HEK293 (cell line): ENCODE data around the gene PDGFB.
A peak's percentile ranks its signal among the peaks of the same experiment; 100 is the strongest.

Experiments used
- CTCF ChIA-PET: fragments of 350-600 bp; formaldehyde crosslinking; extraction: SDS; loops from one replicate; lab custom pipeline; 2021; ENCODE audit warnings: antibody characterized with exemption; lab: Yijun Ruan, JAX
- POLR2A ChIA-PET: fragments of 300-600 bp; formaldehyde crosslinking; extraction: SDS; loops from one replicate; lab custom pipeline; 2020; ENCODE audit warnings: antibody characterized with exemption, inconsistent platforms; lab: Yijun Ruan, JAX
- H3K27ac ChIP-seq: fragments of 200-500 bp; sonication (Bioruptor generic); 2 replicates; pipeline ENCODE4 v1.5.1; 2014; ENCODE audit warnings: low read depth, low read length, control low read depth, inconsistent platforms; ENCODE audit errors: extremely low read depth
- H3K36me3 ChIP-seq, 2 experiments: fragments of 200-500 bp in 1 of 2; sonication (Bioruptor generic) in 1 of 2; 1 replicate in 1 of 2; 2 replicates in 1 of 2; pipeline ENCODE4 v1.5.1; 2014 to 2017; ENCODE audit warnings: inconsistent platforms in 2 of 2, low read length in 2 of 2; ENCODE audit not compliant: control insufficient read depth in 2 of 2, insufficient read depth in 1 of 2
- H3K4me1 ChIP-seq: fragments of 200-500 bp; sonication (Bioruptor generic); 2 replicates; pipeline ENCODE4 v1.5.1; 2014; ENCODE audit warnings: mild to moderate bottlenecking, low read length, inconsistent platforms; ENCODE audit not compliant: control insufficient read depth, insufficient read depth
- H3K4me3 ChIP-seq: 2 replicates; pipeline ENCODE4 v1.5.1; 2011; ENCODE audit warnings: low read depth, mild to moderate bottlenecking, control low read depth, low read length, moderate library complexity
- H3K9me3 ChIP-seq: fragments of 200-500 bp; sonication (Bioruptor generic); 2 replicates; pipeline ENCODE4 v1.5.1; 2014; ENCODE audit warnings: low read depth, low read length, inconsistent platforms; ENCODE audit not compliant: control insufficient read depth, insufficient read depth
- GLI4 ChIP-seq: fragments of 450-650 bp; formaldehyde crosslinking; IDR thresholded peaks from 2 replicates; pipeline ENCODE4 v1.5.1; 2016; ENCODE audit warnings: missing biosample characterization, missing genetic modification characterization
- GLIS1 ChIP-seq: fragments of 450-650 bp; formaldehyde crosslinking; IDR thresholded peaks from 2 replicates; pipeline ENCODE4 v1.5.1; 2016; ENCODE audit warnings: missing biosample characterization, missing genetic modification characterization
- GLIS2 ChIP-seq: fragments of 450-650 bp; formaldehyde crosslinking; IDR thresholded peaks from 2 replicates; pipeline ENCODE4 v1.5.1; 2016; ENCODE audit warnings: missing biosample characterization, missing genetic modification characterization
- KLF7 ChIP-seq: fragments of 450-650 bp; formaldehyde crosslinking; IDR thresholded peaks from 2 replicates; pipeline ENCODE4 v1.5.1; 2016; ENCODE audit warnings: missing biosample characterization, missing genetic modification characterization, borderline replicate concordance
- ZFHX2 ChIP-seq: fragments of 450-650 bp; formaldehyde crosslinking; conservative IDR thresholded peaks from 2 replicates; pipeline ENCODE4 v1.5.1; 2016; ENCODE audit warnings: missing biosample characterization, missing genetic modification characterization
- ZFP41 ChIP-seq: fragments of 450-650 bp; formaldehyde crosslinking; IDR thresholded peaks from 2 replicates; pipeline ENCODE4 v1.5.1; 2016; ENCODE audit warnings: missing biosample characterization, missing genetic modification characterization, borderline replicate concordance
- ZNF2 ChIP-seq: fragments of 450-650 bp; formaldehyde crosslinking; IDR thresholded peaks from 2 replicates; pipeline ENCODE4 v1.5.1; 2016; ENCODE audit warnings: missing biosample characterization, missing genetic modification characterization
- ZNF266 ChIP-seq: fragments of 450-650 bp; formaldehyde crosslinking; IDR thresholded peaks from 2 replicates; pipeline ENCODE4 v1.5.1; 2016; ENCODE audit warnings: missing biosample characterization, missing genetic modification characterization, low read depth
- ZNF354C ChIP-seq: fragments of 450-650 bp; formaldehyde crosslinking; IDR thresholded peaks from 2 replicates; pipeline ENCODE4 v1.5.1; 2016; ENCODE audit warnings: missing biosample characterization, missing genetic modification characterization, low read depth, borderline replicate concordance
- ZNF549 ChIP-seq: fragments of 450-650 bp; IDR thresholded peaks from 2 replicates; pipeline ENCODE4 v1.5.1; 2018; ENCODE audit warnings: missing biosample characterization, missing genetic modification characterization, mild to moderate bottlenecking, inconsistent platforms, moderate library complexity
- ZNF843 ChIP-seq: fragments of 450-650 bp; formaldehyde crosslinking; IDR thresholded peaks from 2 replicates; pipeline ENCODE4 v1.5.1; 2016; ENCODE audit warnings: missing biosample characterization, missing genetic modification characterization
- TF ChIP-seq, protein P1 (sequence below): fragments of 450-650 bp; formaldehyde crosslinking; IDR thresholded peaks from 2 replicates; pipeline ENCODE4 v1.5.1; 2016; ENCODE audit warnings: missing biosample characterization, missing genetic modification characterization

PDGFB gene

DNA sequence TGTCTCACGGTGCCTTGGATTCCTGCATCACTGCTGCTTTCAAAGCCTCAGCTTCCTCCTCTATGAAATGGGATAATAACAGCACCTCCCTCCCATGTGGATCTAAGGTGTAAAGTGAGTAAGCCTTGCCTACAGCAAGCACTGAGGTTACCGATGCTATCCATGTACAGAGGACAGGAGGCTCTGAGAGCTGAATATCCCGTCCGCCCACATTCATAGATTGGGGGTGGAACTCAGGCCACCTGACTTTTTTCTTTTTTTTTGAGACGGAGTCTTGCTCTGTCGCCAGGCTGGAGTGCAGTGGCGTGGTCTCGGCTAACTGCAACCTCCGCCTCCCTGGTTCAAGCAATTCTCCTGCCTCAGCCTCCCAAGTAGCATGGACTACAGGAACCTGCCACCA is 12.5 kb downstream of the PDGFB start:
- Histone ChIP-seq H3K36me3 (no peaks in the 10 kb centered on the region), H3K4me1 (peaks cover 13% of the 10 kb centered on the region), H3K27ac (no peak overlapping the region), H3K4me3 (no peak overlapping the region), H3K9me3 (no peaks in the 10 kb centered on the region)
- TF ChIP-seq, protein P1, sequence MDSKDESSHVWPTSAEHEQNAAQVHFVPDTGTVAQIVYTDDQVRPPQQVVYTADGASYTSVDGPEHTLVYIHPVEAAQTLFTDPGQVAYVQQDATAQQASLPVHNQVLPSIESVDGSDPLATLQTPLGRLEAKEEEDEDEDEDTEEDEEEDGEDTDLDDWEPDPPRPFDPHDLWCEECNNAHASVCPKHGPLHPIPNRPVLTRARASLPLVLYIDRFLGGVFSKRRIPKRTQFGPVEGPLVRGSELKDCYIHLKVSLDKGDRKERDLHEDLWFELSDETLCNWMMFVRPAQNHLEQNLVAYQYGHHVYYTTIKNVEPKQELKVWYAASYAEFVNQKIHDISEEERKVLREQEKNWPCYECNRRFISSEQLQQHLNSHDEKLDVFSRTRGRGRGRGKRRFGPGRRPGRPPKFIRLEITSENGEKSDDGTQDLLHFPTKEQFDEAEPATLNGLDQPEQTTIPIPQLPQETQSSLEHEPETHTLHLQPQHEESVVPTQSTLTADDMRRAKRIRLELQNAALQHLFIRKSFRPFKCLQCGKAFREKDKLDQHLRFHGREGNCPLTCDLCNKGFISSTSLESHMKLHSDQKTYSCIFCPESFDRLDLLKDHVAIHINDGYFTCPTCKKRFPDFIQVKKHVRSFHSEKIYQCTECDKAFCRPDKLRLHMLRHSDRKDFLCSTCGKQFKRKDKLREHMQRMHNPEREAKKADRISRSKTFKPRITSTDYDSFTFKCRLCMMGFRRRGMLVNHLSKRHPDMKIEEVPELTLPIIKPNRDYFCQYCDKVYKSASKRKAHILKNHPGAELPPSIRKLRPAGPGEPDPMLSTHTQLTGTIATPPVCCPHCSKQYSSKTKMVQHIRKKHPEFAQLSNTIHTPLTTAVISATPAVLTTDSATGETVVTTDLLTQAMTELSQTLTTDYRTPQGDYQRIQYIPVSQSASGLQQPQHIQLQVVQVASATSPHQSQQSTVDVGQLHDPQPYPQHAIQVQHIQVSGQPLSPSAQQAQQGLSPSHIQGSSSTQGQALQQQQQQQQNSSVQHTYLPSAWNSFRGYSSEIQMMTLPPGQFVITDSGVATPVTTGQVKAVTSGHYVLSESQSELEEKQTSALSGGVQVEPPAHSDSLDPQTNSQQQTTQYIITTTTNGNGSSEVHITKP (tag by site-specific recombination) = no peak
- TF ChIP-seq ZFP41 (tag by site-specific recombination) (no peak), ZNF354C (no peak), ZFHX2 (tag by site-specific recombination) (peak; percentile 58; the same call in 1 of the 2 replicates)
- ChIA-PET POLR2A (no interaction called here), CTCF (interaction anchor here (1.8 to 2.5 kb wide), 2 partner anchors 18 to 84 kb away, joined by 6 to 11 read pairs; no protein-coding TSS in a partner anchor)

DNA sequence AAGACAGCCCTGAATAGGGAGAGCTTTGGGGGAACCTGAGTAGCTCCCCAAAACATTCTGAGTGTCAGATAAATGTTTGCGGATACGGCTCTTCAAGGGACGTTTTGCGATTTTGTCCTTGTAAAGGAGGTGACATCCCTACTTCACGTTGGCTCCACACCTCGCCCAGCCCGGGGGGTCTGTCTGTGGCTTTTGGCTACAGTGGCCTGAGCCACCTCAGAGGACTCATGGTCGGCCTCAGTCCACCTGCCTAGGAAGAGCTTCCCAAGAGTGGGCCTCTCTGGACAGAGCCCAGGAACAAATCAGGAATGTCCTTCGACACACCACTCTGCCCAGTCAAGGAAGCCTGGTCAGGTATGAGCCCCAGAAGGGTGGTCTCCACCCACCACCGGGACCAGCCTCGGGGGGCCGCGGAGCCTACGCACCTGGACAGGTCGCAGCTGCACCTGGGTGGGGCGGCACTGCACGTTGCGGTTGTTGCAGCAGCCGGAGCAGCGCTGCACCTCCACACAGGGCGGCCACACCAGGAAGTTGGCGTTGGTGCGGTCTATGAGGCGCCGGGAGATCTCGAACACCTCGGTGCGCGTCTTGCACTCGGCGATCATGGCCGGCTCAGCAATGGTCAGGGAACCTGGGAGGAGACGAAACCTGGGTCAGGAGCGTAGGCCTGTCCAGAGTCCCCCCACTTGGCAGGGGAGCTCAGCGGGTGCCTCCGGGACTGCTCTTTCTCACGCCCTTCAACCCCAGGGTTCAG is 13.4 kb downstream of the PDGFB start:
- Histone ChIP-seq H3K4me3 (no peak overlapping the region), H3K9me3 (no peaks in the 10 kb centered on the region), H3K27ac (no peak overlapping the region), H3K4me1 (peaks cover 5% of the 10 kb centered on the region), H3K36me3 (no peaks in the 10 kb centered on the region)
- CTCF ChIA-PET = interaction anchor here (0.6 to 2.5 kb wide), 4 partner anchors 9 to 379 kb away, joined by 3 to 11 read pairs (median 4); no protein-coding TSS in a partner anchor
- POLR2A ChIA-PET = interaction anchor here (1.2 to 1.9 kb wide), 2 partner anchors 13 to 88 kb away, joined by 5 to 9 read pairs; partner anchors contain the start of genes PDGFB and RPL3
- TF ChIP-seq GLIS1 (tag by site-specific recombination) (no peak), ZNF549 (tag by site-specific recombination) (no peak), KLF7 (tag by site-specific recombination) (no peak), ZNF2 (tag by site-specific recombination) (no peak), ZNF266 (tag by site-specific recombination) (no peak), ZNF843 (tag by site-specific recombination) (no peak)

DNA sequence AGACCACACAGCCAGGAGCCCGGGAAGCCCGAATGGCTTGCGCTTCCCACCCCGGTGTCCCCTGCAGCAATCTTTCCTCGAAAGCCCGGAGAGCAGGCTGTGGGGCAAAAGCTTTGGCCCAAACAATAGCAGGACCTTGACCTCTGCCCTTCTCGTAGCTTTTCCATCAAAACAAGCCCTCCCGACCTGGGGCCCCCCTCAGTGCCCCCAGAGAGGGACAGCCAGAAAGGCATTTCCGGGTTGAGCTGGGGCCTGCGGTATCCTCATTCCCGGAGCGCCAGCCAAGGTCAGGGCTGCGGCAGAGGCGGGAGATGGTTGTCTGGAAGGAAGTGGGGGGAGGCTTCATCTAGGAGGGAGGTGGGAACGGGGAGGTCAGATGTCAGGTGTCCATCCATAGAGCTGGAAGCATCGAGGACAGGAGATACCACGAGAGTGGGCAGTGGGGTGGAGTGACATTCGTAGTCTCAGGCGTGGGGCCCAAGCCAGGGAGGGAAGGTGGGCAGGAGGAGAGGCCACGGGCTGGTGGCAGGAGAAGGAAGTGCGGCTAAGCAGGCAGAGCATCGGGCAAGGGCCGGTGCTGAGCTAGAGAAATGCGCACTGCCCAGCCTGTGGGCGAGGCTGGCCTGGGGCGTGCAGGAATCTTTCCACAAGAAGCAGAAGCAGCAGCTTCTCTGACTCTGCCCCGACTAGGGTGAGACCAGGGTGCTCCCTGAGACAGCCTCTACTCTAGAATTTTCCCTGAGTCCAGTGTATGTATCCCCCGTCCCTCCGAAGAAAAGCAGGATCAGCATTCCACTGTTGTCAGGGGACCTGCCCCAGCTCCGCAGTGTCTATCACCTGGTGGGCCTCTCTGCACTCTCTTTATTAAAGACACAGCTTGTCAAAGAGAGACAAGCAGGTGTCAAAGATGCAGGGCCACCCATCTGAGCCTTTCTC is 14.3 kb downstream of the PDGFB start:
- POLR2A ChIA-PET = interaction anchor here (1.2 to 1.9 kb wide), 2 partner anchors 14 to 89 kb away, joined by 5 to 9 read pairs; partner anchors contain the start of genes PDGFB and RPL3
- H3K27ac ChIP-seq = no peak overlapping the region

More for the DNA sequence above, 14.3 kb downstream of the PDGFB start:
- no peaks in the 10 kb centered on the region for H3K36me3 ChIP-seq
- H3K4me1 ChIP-seq = no peaks in the 10 kb centered on the region; the same call in 1 of the 2 replicates
- no peak overlapping the region for H3K4me3 ChIP-seq
- no peaks in the 10 kb centered on the region for H3K9me3 ChIP-seq
- CTCF ChIA-PET = interaction anchor here (0.8 to 2.5 kb wide), 3 partner anchors 8 to 85 kb away, joined by 3 to 11 read pairs (median 6); no protein-coding TSS in a partner anchor
- no peak for TF ChIP-seq ZNF843 (tag by site-specific recombination)
- TF ChIP-seq GLIS2 (tag by site-specific recombination) = 0 out of 2 replicates have a peak, but pooled peaks have one; percentile 29
- peak; percentile 83; the same call in 1 of the 2 replicates for TF ChIP-seq GLI4 (tag by site-specific recombination)
